Neural progenitor cell (in vitro differentiated cells): ENCODE measurements around the gene SIGLEC5.

Source experiments
- EZH2 ChIP-seq: fragments of 200-600 bp; sonication (generic); IDR thresholded peaks from 2 replicates; pipeline ENCODE4 v1.6.1; 2017; ENCODE audit warnings: antibody characterized with exemption, mild to moderate bottlenecking, moderate library complexity
- TF ChIP-seq, protein P1 (sequence below): fragments of 200-600 bp; sonication (generic); IDR thresholded peaks from 2 replicates; pipeline ENCODE4 v1.5.1; 2017; ENCODE audit warnings: antibody characterized with exemption, mild to moderate bottlenecking

DNA sequence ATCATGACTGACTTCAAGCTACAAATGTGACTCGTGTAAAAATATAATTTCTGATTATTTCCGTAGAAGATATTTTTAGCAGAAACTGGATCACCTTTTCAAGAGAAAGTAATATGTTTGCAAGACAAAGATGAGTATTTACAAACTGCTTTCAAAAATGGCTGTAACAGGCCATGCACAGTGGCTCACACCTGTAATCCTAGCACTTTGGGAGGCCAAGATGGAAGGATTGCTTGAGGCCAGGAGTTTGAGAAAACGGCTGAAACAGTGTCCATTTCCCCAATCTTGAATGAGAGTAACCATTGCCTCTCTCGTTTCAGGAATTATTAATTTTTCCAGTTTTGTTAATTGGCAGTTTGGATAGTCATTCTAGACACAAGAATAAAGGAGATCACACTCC lies 62.6 kb downstream of the SIGLEC5 start:
- TF ChIP-seq EZH2 = no peak
- TF ChIP-seq, protein P1, sequence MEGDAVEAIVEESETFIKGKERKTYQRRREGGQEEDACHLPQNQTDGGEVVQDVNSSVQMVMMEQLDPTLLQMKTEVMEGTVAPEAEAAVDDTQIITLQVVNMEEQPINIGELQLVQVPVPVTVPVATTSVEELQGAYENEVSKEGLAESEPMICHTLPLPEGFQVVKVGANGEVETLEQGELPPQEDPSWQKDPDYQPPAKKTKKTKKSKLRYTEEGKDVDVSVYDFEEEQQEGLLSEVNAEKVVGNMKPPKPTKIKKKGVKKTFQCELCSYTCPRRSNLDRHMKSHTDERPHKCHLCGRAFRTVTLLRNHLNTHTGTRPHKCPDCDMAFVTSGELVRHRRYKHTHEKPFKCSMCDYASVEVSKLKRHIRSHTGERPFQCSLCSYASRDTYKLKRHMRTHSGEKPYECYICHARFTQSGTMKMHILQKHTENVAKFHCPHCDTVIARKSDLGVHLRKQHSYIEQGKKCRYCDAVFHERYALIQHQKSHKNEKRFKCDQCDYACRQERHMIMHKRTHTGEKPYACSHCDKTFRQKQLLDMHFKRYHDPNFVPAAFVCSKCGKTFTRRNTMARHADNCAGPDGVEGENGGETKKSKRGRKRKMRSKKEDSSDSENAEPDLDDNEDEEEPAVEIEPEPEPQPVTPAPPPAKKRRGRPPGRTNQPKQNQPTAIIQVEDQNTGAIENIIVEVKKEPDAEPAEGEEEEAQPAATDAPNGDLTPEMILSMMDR = no peak
